ENCODE measurements around the gene CREBRF. TPM values are rescaled to one million over a fixed set of nuclear protein-coding genes. Genes with fewer than 3 reads are reported as not detected.
"Not testable (repeated sequence)": the region's sequence is repeated elsewhere in the genome, so short reads cannot be mapped to it uniquely, and the experiment has no call there.

CREBRF gene
- total RNA-seq, 1 donor from 2014 or later, result 8.7 TPM

GRCh38 chr5:173020643-173021042, 35.5 kb upstream of the CREBRF start:
- Mint-ChIP-seq H3K4me3 (ENCODE audit: low read depth) (no peak overlapping the region), H3K27me3 (ENCODE audit: low read depth) (no peaks in the 10 kb centered on the region), H3K4me1 (ENCODE audit: low read depth) (peaks cover 13% of the 10 kb centered on the region), H3K36me3 (ENCODE audit: low read depth) (peaks cover 55% of the 10 kb centered on the region), H3K27ac (no peak overlapping the region), H3K9me3 (no peaks in the 10 kb centered on the region)
- DNase-seq (ENCODE audit: low spot score), result no peak
- intact Hi-C loops (cut with micrococcal nuclease), result no loop called here

- H3K4me1 Mint-ChIP-seq (ENCODE audit: low read depth), result no peaks in the 10 kb centered on the region
- intact Hi-C loops (cut with micrococcal nuclease), result no loop called here
- peaks cover 30% of the 10 kb centered on the region for H3K36me3 Mint-ChIP-seq (ENCODE audit: low read depth)
- no peak overlapping the region for H3K4me3 Mint-ChIP-seq (ENCODE audit: low read depth)
- H3K27ac Mint-ChIP-seq, result no peak overlapping the region
- H3K27me3 Mint-ChIP-seq (ENCODE audit: low read depth), result no peaks in the 10 kb centered on the region
- DNase-seq (ENCODE audit: low spot score), result no peak
- no peaks in the 10 kb centered on the region for H3K9me3 Mint-ChIP-seq
These were observed 30.5 kb upstream of the CREBRF start for GRCh38 chr5:173025651-173026050.

GRCh38 chr5:173027905-173028304, 28.2 kb upstream of the CREBRF start:
- H3K27ac Mint-ChIP-seq, result peak overlapping the region; percentile 31
- intact Hi-C loops (cut with micrococcal nuclease), result no loop called here

DNA sequence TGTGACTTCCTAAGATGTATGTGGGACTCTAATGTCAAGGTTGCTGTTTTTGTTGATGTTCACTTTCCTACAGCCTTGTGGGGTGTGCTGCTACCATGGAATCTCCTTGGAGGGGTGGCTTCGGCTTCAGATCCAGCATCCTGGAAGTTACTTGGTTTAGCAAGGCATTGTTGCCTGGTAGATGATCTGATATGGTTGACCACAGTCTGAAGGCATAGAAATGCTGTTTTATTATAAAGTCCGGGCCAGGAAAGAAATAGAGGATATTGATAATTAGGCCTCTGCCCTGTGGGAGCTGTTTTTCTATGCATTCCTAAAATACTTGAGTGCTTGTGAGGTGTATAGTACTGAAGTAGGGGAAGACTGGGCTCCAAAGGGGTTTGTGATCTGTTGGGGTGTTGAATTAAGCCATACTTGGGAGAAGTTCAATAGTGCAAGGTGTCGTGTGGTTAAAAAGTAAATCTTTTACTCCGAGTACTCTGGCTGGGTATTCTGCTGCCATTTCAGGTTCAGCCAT, 27.3 kb upstream of the CREBRF start:
- Mint-ChIP-seq H3K9me3 (no peaks in the 10 kb centered on the region), H3K27ac (no peak overlapping the region), H3K4me3 (ENCODE audit: low read depth) (no peak overlapping the region), H3K36me3 (ENCODE audit: low read depth) (peaks cover 12% of the 10 kb centered on the region), H3K27me3 (ENCODE audit: low read depth) (no peaks in the 10 kb centered on the region), H3K4me1 (ENCODE audit: low read depth) (peaks cover 7% of the 10 kb centered on the region)
- no peak for DNase-seq (ENCODE audit: low spot score)
- intact Hi-C loops (cut with micrococcal nuclease), result no loop called here

More at GRCh38 chr5:173027905-173028304, 28.2 kb upstream of the CREBRF start:
- no peak overlapping the region for H3K4me3 Mint-ChIP-seq (ENCODE audit: low read depth)
- no peaks in the 10 kb centered on the region for H3K27me3 Mint-ChIP-seq (ENCODE audit: low read depth)
- DNase-seq (ENCODE audit: low spot score), result no peak
- peaks cover 12% of the 10 kb centered on the region for H3K36me3 Mint-ChIP-seq (ENCODE audit: low read depth)
- no peaks in the 10 kb centered on the region for H3K4me1 Mint-ChIP-seq (ENCODE audit: low read depth)
- no peaks in the 10 kb centered on the region for H3K9me3 Mint-ChIP-seq

DNA sequence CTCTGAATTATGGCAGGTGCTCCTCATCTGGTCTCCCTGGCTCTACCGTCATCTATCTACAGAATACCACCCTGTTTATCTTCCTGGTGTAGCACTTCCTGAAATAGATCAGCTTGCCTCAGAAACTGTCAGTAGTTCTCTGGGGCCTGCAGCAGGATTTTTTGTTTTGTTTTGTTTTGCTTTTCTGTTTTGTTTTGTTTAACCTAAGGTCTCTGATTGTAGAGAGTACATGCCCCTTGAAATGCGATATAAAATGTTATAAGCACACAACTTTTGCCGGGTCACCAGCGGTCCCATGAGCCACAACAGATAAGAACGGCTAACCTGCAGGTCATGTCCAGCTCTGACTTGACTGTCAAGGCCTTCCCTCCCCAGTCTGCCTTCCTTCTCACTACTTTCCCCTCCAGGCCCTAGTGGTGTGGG, 26.6 kb upstream of the CREBRF start:
- no peak overlapping the region for H3K27ac Mint-ChIP-seq
- peaks cover 12% of the 10 kb centered on the region for H3K4me1 Mint-ChIP-seq (ENCODE audit: low read depth)
- H3K27me3 Mint-ChIP-seq (ENCODE audit: low read depth), result no peaks in the 10 kb centered on the region
- no peak for DNase-seq (ENCODE audit: low spot score)
- no peak overlapping the region for H3K4me3 Mint-ChIP-seq (ENCODE audit: low read depth)
- peaks cover 13% of the 10 kb centered on the region for H3K36me3 Mint-ChIP-seq (ENCODE audit: low read depth)
- H3K9me3 Mint-ChIP-seq, result no peaks in the 10 kb centered on the region
- intact Hi-C loops (cut with micrococcal nuclease), result no loop called here

DNA sequence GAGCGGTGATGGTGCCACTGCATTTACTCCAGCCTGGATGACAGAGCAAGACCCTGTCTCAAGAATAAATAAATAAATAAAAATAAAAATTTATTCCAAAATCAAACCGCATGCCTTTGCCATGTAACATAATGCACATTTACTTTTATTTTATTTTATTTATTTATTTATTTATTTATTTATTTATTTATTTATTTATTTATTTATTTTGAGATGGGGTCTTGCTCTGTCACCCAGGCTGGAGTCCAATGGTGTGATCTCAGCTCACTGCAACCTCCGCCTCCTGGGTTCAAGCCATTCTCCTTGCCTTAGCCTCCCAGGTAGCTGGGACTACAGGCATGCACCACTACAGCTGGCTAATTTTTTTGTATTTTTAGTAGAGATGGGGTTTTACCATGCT, 24.1 kb upstream of the CREBRF start:
- H3K36me3 Mint-ChIP-seq (ENCODE audit: low read depth), result peaks cover 24% of the 10 kb centered on the region
- H3K4me1 Mint-ChIP-seq (ENCODE audit: low read depth), result peaks cover 29% of the 10 kb centered on the region

DNA sequence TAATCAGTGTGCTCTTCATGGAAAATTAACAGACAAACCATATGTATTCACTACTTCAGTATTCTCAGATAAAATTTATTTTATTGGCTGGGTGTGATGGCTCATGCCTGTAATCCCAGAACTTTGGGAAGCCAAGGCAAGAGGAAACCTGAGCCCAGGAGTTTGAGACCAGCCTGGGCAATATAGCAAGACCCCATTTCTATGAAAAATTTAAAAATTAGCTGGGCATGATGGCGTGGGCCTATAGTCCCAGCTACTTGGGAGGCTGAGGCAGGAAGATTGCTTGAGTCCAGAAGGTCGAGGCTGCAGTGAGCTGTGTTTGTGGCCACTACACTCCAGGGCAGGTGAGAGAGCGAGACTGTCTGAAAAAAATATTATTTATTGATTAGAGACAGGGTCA, 23.4 kb upstream of the CREBRF start:
- Mint-ChIP-seq H3K36me3 (ENCODE audit: low read depth) (peaks cover 24% of the 10 kb centered on the region), H3K9me3 (no peaks in the 10 kb centered on the region), H3K4me1 (ENCODE audit: low read depth) (peaks cover 32% of the 10 kb centered on the region), H3K4me3 (ENCODE audit: low read depth) (no peak overlapping the region), H3K27me3 (ENCODE audit: low read depth) (no peaks in the 10 kb centered on the region), H3K27ac (no peak overlapping the region)
- intact Hi-C loops (cut with micrococcal nuclease), result no loop called here
- no peak for DNase-seq (ENCODE audit: low spot score)

More for the DNA sequence above, 24.1 kb upstream of the CREBRF start:
- H3K9me3 Mint-ChIP-seq; H3K27ac Mint-ChIP-seq; DNase-seq (ENCODE audit: low spot score); H3K27me3 Mint-ChIP-seq (ENCODE audit: low read depth); H3K4me3 Mint-ChIP-seq (ENCODE audit: low read depth); intact Hi-C loops (cut with micrococcal nuclease): not testable (repeated sequence)

GRCh38 chr5:173033923-173034322, 22.2 kb upstream of the CREBRF start:
- H3K4me1 Mint-ChIP-seq (ENCODE audit: low read depth), result peaks cover 32% of the 10 kb centered on the region
- H3K9me3 Mint-ChIP-seq, result no peaks in the 10 kb centered on the region
- no peak overlapping the region for H3K4me3 Mint-ChIP-seq (ENCODE audit: low read depth)
- no peaks in the 10 kb centered on the region for H3K27me3 Mint-ChIP-seq (ENCODE audit: low read depth)
- H3K27ac Mint-ChIP-seq, result no peak overlapping the region
- intact Hi-C loops (cut with micrococcal nuclease), result no loop called here
- DNase-seq (ENCODE audit: low spot score), result no peak
- peaks cover 24% of the 10 kb centered on the region for H3K36me3 Mint-ChIP-seq (ENCODE audit: low read depth)

- Mint-ChIP-seq H3K4me3 (ENCODE audit: low read depth) (peak overlapping the region; percentile 61), H3K27ac (peak overlapping the region; percentile 83), H3K36me3 (ENCODE audit: low read depth) (peaks cover 28% of the 10 kb centered on the region), H3K27me3 (ENCODE audit: low read depth) (no peaks in the 10 kb centered on the region), H3K9me3 (no peaks in the 10 kb centered on the region), H3K4me1 (ENCODE audit: low read depth) (peaks cover 41% of the 10 kb centered on the region)
- intact Hi-C loops (cut with micrococcal nuclease), result loop anchor here (1.0 kb wide), 1 partner anchor 52 kb away; no protein-coding TSS in a partner anchor
- DNase-seq (ENCODE audit: low spot score), result no peak
These were observed 20.0 kb upstream of the CREBRF start for GRCh38 chr5:173035904-173036707.

- intact Hi-C loops (cut with micrococcal nuclease), result no loop called here
- H3K27me3 Mint-ChIP-seq (ENCODE audit: low read depth), result no peaks in the 10 kb centered on the region
- no peaks in the 10 kb centered on the region for H3K9me3 Mint-ChIP-seq
- peaks cover 32% of the 10 kb centered on the region for H3K4me1 Mint-ChIP-seq (ENCODE audit: low read depth)
- H3K4me3 Mint-ChIP-seq (ENCODE audit: low read depth), result no peak overlapping the region
- H3K27ac Mint-ChIP-seq, result no peak overlapping the region
- peaks cover 23% of the 10 kb centered on the region for H3K36me3 Mint-ChIP-seq (ENCODE audit: low read depth)
- DNase-seq (ENCODE audit: low spot score), result no peak
These were observed 17.0 kb upstream of the CREBRF start for GRCh38 chr5:173039188-173039587.

DNA sequence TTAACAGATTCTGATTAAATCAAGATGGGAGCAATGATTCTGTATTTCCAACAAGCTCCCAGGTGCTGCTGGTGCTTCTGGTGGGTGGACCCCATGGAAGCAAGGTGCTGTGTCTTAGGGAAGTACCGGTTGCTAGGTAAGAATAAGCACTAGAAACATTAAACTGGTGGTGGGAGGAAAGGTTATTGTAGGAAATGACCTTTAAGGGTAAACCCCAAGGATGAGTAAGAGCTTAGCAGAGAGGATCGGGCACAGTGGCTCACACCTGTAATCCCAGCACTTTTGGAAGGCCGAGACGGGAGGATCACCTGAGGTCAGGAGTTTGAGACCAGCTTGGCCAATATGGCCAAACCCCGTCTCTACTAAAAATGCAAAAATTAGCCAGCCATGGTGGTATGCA, 16.2 kb upstream of the CREBRF start:
- Mint-ChIP-seq H3K27me3 (ENCODE audit: low read depth) (no peaks in the 10 kb centered on the region), H3K9me3 (no peaks in the 10 kb centered on the region), H3K4me1 (ENCODE audit: low read depth) (peaks cover 24% of the 10 kb centered on the region), H3K36me3 (ENCODE audit: low read depth) (peaks cover 15% of the 10 kb centered on the region), H3K4me3 (ENCODE audit: low read depth) (no peak overlapping the region), H3K27ac (no peak overlapping the region)
- no peak for DNase-seq (ENCODE audit: low spot score)
- intact Hi-C loops (cut with micrococcal nuclease), result no loop called here

GRCh38 chr5:173041881-173042762, 14.0 kb upstream of the CREBRF start:
- H3K27me3 Mint-ChIP-seq (ENCODE audit: low read depth), result no peaks in the 10 kb centered on the region
- H3K27ac Mint-ChIP-seq, result no peak overlapping the region
- H3K4me3 Mint-ChIP-seq (ENCODE audit: low read depth), result no peak overlapping the region
- H3K4me1 Mint-ChIP-seq (ENCODE audit: low read depth), result peaks cover 11% of the 10 kb centered on the region
- no peaks in the 10 kb centered on the region for H3K9me3 Mint-ChIP-seq
- no peak for DNase-seq (ENCODE audit: low spot score)
- intact Hi-C loops (cut with micrococcal nuclease), result no loop called here
- peaks cover 5% of the 10 kb centered on the region for H3K36me3 Mint-ChIP-seq (ENCODE audit: low read depth)

DNA sequence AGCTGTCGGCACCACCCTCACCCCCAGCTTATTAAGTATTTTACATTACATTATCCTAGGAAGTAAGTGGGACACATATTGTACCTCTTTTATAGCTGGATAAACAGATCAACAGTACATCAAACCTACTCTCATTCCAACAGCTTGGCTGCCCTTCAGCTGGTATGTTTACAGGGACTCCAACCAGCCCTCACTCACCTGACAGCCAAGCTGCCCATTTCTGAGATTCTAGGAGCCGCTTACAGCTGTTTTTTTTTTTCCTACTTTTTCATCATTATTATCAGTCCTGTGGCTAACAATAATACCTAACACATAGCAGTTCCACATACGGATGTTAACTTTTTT, 13.4 kb upstream of the CREBRF start:
- Mint-ChIP-seq H3K36me3 (ENCODE audit: low read depth) (peaks cover 5% of the 10 kb centered on the region), H3K27ac (no peak overlapping the region), H3K4me3 (ENCODE audit: low read depth) (no peak overlapping the region), H3K27me3 (ENCODE audit: low read depth) (no peaks in the 10 kb centered on the region), H3K9me3 (no peaks in the 10 kb centered on the region), H3K4me1 (ENCODE audit: low read depth) (peaks cover 9% of the 10 kb centered on the region)
- intact Hi-C loops (cut with micrococcal nuclease), result no loop called here
- DNase-seq (ENCODE audit: low spot score), result no peak
